PC-3 (cell line): ENCODE measurements around the gene STEAP2.

ENCODE experiments used
- CTCF ChIP-seq: fragments of 300-600 bp; sonication (generic); conservative IDR thresholded peaks from 2 replicates; pipeline ENCODE4 v1.5.1; 2017; ENCODE audit warnings: antibody characterized with exemption, low read depth, mild to moderate bottlenecking, low read length
- EZH2 ChIP-seq: fragments of 300-600 bp; sonication (generic); IDR thresholded peaks from one replicate; pipeline ENCODE4 v1.6.1; 2017; ENCODE audit warnings: antibody characterized with exemption, mild to moderate bottlenecking, low read length; ENCODE audit not compliant: unreplicated experiment

GRCh38 chr7:90227259-90227658, 15.7 kb downstream of the STEAP2 start:
- no peak for TF ChIP-seq CTCF
- no peak for TF ChIP-seq EZH2
